Measurements from ENCODE around the gene MAST4. TPM values are rescaled to one million over a fixed set of nuclear protein-coding genes. Genes with fewer than 3 reads are reported as not detected.
A peak's percentile ranks its signal among the peaks of the same experiment; 100 is the strongest.

The MAST4 gene
- total and polyA plus RNA-seq, 12 donors: 29.6 to 93.3 (median 76.6) TPM

GRCh38 chr5:66894480-66895240 lies 298.5 kb downstream of the MAST4 start:
- ATAC-seq: no peak
- TF ChIP-seq, protein P1, sequence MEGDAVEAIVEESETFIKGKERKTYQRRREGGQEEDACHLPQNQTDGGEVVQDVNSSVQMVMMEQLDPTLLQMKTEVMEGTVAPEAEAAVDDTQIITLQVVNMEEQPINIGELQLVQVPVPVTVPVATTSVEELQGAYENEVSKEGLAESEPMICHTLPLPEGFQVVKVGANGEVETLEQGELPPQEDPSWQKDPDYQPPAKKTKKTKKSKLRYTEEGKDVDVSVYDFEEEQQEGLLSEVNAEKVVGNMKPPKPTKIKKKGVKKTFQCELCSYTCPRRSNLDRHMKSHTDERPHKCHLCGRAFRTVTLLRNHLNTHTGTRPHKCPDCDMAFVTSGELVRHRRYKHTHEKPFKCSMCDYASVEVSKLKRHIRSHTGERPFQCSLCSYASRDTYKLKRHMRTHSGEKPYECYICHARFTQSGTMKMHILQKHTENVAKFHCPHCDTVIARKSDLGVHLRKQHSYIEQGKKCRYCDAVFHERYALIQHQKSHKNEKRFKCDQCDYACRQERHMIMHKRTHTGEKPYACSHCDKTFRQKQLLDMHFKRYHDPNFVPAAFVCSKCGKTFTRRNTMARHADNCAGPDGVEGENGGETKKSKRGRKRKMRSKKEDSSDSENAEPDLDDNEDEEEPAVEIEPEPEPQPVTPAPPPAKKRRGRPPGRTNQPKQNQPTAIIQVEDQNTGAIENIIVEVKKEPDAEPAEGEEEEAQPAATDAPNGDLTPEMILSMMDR (IDR thresholded peaks at IDR 0.05): no peak
- H3K36me3 ChIP-seq: no peaks in the 10 kb centered on the region
- H3K4me1 ChIP-seq: peaks cover 0 to 52% (median 30%) of the 10 kb centered on the region in 9 donors
- H3K27me3 ChIP-seq: no peaks in the 10 kb centered on the region
- WGBS, 2 donors: 95 to 98% methylated on average over 3 of the region's 3 CpGs
- no peak overlapping the region for H3K27ac ChIP-seq
- intact Hi-C loops (cut with DNase I): loop anchor here in 1 of 10 donors (5.0 kb wide), 2 partner anchors 63 to 67 kb away; no protein-coding TSS in a partner anchor
- no peaks in the 10 kb centered on the region for H3K9me3 ChIP-seq
- DNase-seq: no peak
- no peak overlapping the region for H3K4me3 ChIP-seq

GRCh38 chr5:66896171-66896570 lies 300.0 kb downstream of the MAST4 start:
- DNase-seq (no peak), ATAC-seq (no peak)
- Histone ChIP-seq H3K27ac (no peak overlapping the region), H3K27me3 (no peaks in the 10 kb centered on the region), H3K4me3 (no peak overlapping the region), H3K36me3 (no peaks in the 10 kb centered on the region), H3K4me1 (peaks cover 0 to 42% (median 22%) of the 10 kb centered on the region in 9 donors), H3K9me3 (no peaks in the 10 kb centered on the region)
- TF ChIP-seq, protein P1 (IDR thresholded peaks at IDR 0.05): no peak
- WGBS, 2 donors: 61 to 79% methylated on average over 4 of the region's 4 CpGs
- intact Hi-C loops (cut with DNase I): no loop called here

- Histone ChIP-seq H3K27ac (no peak overlapping the region), H3K27me3 (no peaks in the 10 kb centered on the region), H3K36me3 (no peaks in the 10 kb centered on the region), H3K4me1 (peaks cover 0 to 38% (median 12%) of the 10 kb centered on the region in 9 donors), H3K4me3 (no peak overlapping the region), H3K9me3 (no peaks in the 10 kb centered on the region)
- no peak for DNase-seq
- no peak for ATAC-seq
- WGBS, 2 donors: 84 to 88% methylated on average over 9 of the region's 9 CpGs
- intact Hi-C loops (cut with DNase I): no loop called here
- TF ChIP-seq, protein P1 (IDR thresholded peaks at IDR 0.05): no peak
Observed at GRCh38 chr5:66897356-66897755, 301.2 kb downstream of the MAST4 start.

DNA sequence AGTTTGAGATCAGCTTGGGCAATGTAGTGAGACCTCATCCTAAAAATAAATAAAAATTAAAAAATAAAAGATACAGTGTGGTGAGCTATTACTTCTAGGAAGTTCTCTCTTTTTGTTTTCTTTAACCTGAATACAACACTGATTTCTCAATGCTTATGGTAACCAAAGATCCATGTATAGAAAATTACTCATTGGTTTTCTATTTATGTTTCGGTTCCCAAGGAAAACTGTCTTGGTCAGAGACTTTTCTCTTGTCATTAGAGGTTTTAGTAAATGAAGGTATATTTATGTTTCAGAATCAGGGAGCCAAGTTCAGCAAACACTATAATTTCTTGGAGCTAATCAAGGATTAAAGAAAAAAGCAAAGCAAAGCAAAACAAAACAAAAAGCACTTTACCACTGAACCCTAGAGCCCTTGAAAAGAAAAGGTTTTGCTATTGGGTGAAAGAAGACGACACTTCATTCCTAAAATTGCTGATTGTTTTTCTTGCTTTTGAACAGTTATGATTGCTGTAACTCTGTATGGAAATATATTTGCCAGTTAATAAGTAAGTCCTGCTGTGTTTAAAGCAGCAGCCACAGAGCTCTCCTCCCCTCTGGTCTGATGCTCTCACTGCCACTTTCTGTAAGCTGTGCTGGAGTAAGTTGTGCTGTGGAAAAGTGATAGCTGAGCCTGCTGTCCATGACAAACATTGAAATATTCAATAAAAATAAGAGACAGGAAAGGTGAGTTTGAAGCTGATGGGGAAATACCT lies 302.2 kb downstream of the MAST4 start:
- ATAC-seq: peak in 1 of 8 donors; percentile 50
- intact Hi-C loops (cut with DNase I): no loop called here
- 77 to 82% methylated on average over 2 of the region's 2 CpGs for WGBS, 2 donors

More for the DNA sequence above, 302.2 kb downstream of the MAST4 start:
- peaks cover 0 to 33% (median 11%) of the 10 kb centered on the region in 9 donors for H3K4me1 ChIP-seq
- no peak for DNase-seq
- peak overlapping the region in 1 of 10 donors; percentile 22 for H3K27ac ChIP-seq
- no peak overlapping the region for H3K4me3 ChIP-seq
- H3K36me3 ChIP-seq: no peaks in the 10 kb centered on the region
- TF ChIP-seq, protein P1 (IDR thresholded peaks at IDR 0.05): no peak
- no peaks in the 10 kb centered on the region for H3K9me3 ChIP-seq
- H3K27me3 ChIP-seq: no peaks in the 10 kb centered on the region
